Ectodermal cell (in vitro differentiated cells): ENCODE data around the gene MAP10.

Experiments used
- H3K27ac ChIP-seq: 2 replicates; pipeline ENCODE4 v1.7.0; 2013; ENCODE audit warnings: mild to moderate bottlenecking, low read depth, low read length; ENCODE audit not compliant: insufficient read depth, poor library complexity, severe bottlenecking
- H3K27me3 ChIP-seq: 2 replicates; pipeline ENCODE4 v1.7.0; 2013; ENCODE audit warnings: mild to moderate bottlenecking, low read length; ENCODE audit not compliant: insufficient read depth, control insufficient read depth, poor library complexity, severe bottlenecking
- H3K36me3 ChIP-seq: one replicate; pipeline ENCODE4 v1.7.0; 2013; ENCODE audit warnings: low read length; ENCODE audit not compliant: control insufficient read depth, insufficient read depth
- H3K4me1 ChIP-seq: one replicate; pipeline ENCODE4 v1.7.0; 2013; ENCODE audit warnings: low read length; ENCODE audit not compliant: control insufficient read depth, insufficient read depth
- H3K4me3 ChIP-seq: 2 replicates; pipeline ENCODE4 v1.7.0; 2013; ENCODE audit warnings: low read depth, low read length, control low read depth; ENCODE audit not compliant: insufficient read depth
- H3K9me3 ChIP-seq: 2 replicates; pipeline ENCODE4 v1.7.0; 2013; ENCODE audit warnings: mild to moderate bottlenecking, low read length, moderate library complexity; ENCODE audit not compliant: control insufficient read depth
- WGBS, 2 experiments: methylation state at CpG; one replicate each; pipeline ENCODE4 v1.1.7; 2013; ENCODE audit warnings: missing lambda C conversion rate in 2 of 2; 5-methylcytosine and 5-hydroxymethylcytosine counted together

Gene MAP10

DNA sequence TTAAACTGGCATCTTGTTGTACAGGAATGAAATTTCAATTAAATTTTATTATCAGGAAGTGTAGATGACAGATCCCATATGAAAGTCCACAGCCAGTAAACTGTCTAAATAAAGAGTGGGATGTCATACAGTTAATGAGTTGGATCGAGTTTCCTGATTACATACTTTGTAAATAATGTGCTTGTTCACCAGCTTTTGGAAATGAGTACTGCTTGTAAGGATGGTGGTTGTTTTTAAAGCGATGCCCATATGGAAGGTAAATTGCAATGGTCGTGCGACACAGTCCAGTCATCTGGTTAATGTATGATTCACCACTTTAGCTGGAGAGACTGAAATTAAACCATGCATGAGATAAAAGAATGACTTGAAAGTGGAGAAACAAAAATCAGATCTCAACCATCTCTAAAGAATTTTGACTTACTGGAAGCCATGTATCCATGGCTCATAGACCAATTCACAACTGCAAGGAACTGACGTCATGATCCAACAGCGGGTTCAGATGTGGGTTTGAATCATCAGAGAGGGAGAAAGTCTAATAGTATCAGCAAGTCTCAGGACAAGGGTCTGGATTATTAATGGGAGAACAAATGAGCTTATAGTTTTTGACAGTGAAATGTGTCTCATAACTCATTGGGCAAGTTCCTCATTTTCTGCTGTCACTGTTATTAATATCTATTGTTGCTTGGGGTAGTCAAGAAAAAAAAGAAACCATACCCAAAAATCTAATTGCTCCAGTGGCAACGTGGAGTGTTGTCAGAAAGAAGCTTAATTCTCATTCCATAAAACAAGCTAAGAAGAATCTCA lies 49.0 kb downstream of the MAP10 start:
- no peaks in the 10 kb centered on the region for H3K4me1 ChIP-seq
- H3K27ac ChIP-seq: no peak overlapping the region
- no peaks in the 10 kb centered on the region for H3K27me3 ChIP-seq
- H3K9me3 ChIP-seq: no peaks in the 10 kb centered on the region
- H3K36me3 ChIP-seq: no peaks in the 10 kb centered on the region
- H3K4me3 ChIP-seq: no peak overlapping the region
- 93 to 96% methylated on average over 7 of the region's 7 CpGs for WGBS, 2 experiments

DNA sequence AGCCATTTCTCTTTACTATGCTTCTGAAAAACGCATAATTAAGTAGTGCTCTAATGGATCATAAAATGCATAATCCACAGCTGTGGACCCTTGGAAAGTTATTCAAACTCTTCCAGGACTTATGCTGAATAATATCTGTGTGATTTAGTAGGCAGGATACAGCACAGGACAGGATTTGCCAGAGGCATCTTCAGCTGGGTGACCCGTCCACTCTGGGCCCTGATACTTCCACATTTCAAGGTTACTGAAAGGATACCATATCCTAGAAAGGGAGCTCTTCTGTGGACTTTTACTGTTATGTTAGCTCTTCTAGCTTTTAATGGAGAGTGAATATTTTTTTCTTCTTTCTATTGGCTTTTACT lies 49.6 kb downstream of the MAP10 start:
- Histone ChIP-seq H3K4me1 (no peaks in the 10 kb centered on the region), H3K9me3 (no peaks in the 10 kb centered on the region), H3K27me3 (no peaks in the 10 kb centered on the region), H3K4me3 (no peak overlapping the region), H3K36me3 (no peaks in the 10 kb centered on the region), H3K27ac (no peak overlapping the region)
- 93 to 96% methylated on average over 2 of the region's 2 CpGs for WGBS, 2 experiments

DNA sequence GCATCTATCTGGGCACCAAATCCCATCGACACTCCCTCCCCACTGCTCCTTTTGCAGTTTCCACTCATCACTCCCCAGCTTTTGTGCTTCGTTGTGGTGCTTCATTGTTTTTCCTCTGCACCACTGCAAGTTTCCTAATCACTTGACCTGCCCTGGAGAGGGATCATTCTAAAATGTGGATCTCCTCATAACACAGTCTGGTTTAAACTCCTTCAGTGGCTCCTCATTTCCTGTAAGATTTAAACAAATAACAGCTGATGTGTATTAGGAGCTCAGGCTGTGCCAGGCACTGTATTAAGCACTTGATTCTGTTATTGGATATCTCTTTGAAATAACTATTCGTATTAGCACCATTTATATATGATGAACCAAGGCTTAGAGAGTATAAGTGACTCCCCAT lies 51.3 kb downstream of the MAP10 start:
- no peaks in the 10 kb centered on the region for H3K4me1 ChIP-seq
- no peak overlapping the region for H3K27ac ChIP-seq
- 68 to 76% methylated on average over 3 of the region's 3 CpGs for WGBS, 2 experiments

More for the DNA sequence above, 51.3 kb downstream of the MAP10 start:
- Histone ChIP-seq H3K27me3 (no peaks in the 10 kb centered on the region), H3K4me3 (no peak overlapping the region), H3K36me3 (no peaks in the 10 kb centered on the region), H3K9me3 (no peaks in the 10 kb centered on the region)
